HepG2 (cell line): Measurements from ENCODE around the gene MRPL39. TPM values are rescaled to one million over a fixed set of nuclear protein-coding genes. Genes with fewer than 3 reads are reported as not detected.
A peak's percentile ranks its signal among the peaks of the same experiment; 100 is the strongest.

ENCODE experiments used
- ATAC-seq: fragments of 200-7000 bp; cut with Tn5 transposase; 3 replicates; pipeline ENCODE4 v1.9.1; 2020; ENCODE audit warnings: mild to moderate bottlenecking, moderate library complexity
- BruUV-seq: library from RNA; stranded (reverse); fragments of 400-500 nt; replicated peaks from 2 replicates; lab custom pipeline; 2021; lab: Mats Ljungman, UMichigan
- CTCF ChIA-PET: fragments of 300-600 bp; formaldehyde crosslinking; extraction: SDS; loops from one replicate; lab custom pipeline; 2021; ENCODE audit warnings: low total read pairs, inconsistent platforms, low intra/inter-chr PET ratio; lab: Yijun Ruan, JAX
- POLR2A ChIA-PET: fragments of 350-600 bp; sonication (Branson Sonifier 250); formaldehyde crosslinking; loops from one replicate; lab custom pipeline; 2020; ENCODE audit warnings: antibody characterized with exemption, inconsistent platforms; lab: Yijun Ruan, JAX
- DNase-seq: peaks from one replicate; pipeline ENCODE4 v3.0.0-alpha.2; 2015; ENCODE audit warnings: low spot score
- FAIRE-seq: peaks from 3 replicates; lab custom pipeline; 2011; peaks lifted over from hg19 to GRCh38; lab: Jason Lieb, UNC
- H2AFZ ChIP-seq: one replicate; pipeline ENCODE4 v1.6.1; 2011; ENCODE audit warnings: low read length, inconsistent platforms
- H3K27ac ChIP-seq: fragments of 300-600 bp; 3 replicates; pipeline ENCODE4 v1.8.0; 2011; ENCODE audit warnings: mixed run types, mild to moderate bottlenecking, mixed read lengths, low read length, inconsistent platforms; ENCODE audit not compliant: insufficient read depth; ENCODE audit errors: extremely low read length
- H3K27me3 ChIP-seq, 2 experiments: fragments of 200-600 bp in 1 of 2; 2 replicates in 1 of 2; 3 replicates in 1 of 2; pipeline versions ENCODE4 v1.6.0 to v1.8.0; 2011; ENCODE audit warnings: low read length in 2 of 2, mild to moderate bottlenecking in 2 of 2, moderate library complexity in 2 of 2, inconsistent platforms in 1 of 2; ENCODE audit not compliant: insufficient read depth in 2 of 2, control insufficient read depth in 1 of 2
- H3K36me3 ChIP-seq, 2 experiments: fragments of 200-600 bp in 1 of 2; replicated peaks in 1 of 2; 2 replicates in 1 of 2; 3 replicates in 1 of 2; pipeline versions ENCODE4 v1.5.1 to v1.8.0; 2011; ENCODE audit warnings: low read length in 2 of 2, inconsistent platforms in 1 of 2; ENCODE audit not compliant: insufficient read depth in 2 of 2, control insufficient read depth in 1 of 2
- H3K4me1 ChIP-seq: 2 replicates; pipeline ENCODE4 v1.5.1; 2012; ENCODE audit warnings: low read length, inconsistent platforms; ENCODE audit not compliant: insufficient read depth
- H3K4me2 ChIP-seq: 2 replicates; pipeline ENCODE4 v1.6.0; 2011; ENCODE audit warnings: low read depth, low read length, inconsistent platforms
- H3K4me3 ChIP-seq, 3 experiments: fragments of 200-600 bp in 1 of 3; sonication (generic), shearing (Covaris generic) in 1 of 3; replicated peaks in 1 of 3; 2 replicates each; pipeline ENCODE4 v1.5.1; 2011 to 2016; ENCODE audit warnings: low read length in 3 of 3, inconsistent platforms in 2 of 3, low read depth in 2 of 3, mild to moderate bottlenecking in 2 of 3, control low read depth in 1 of 3, mixed read lengths in 1 of 3; ENCODE audit not compliant: insufficient read depth in 1 of 3
- H3K79me2 ChIP-seq: one replicate; pipeline ENCODE4 v1.6.1; 2011; ENCODE audit warnings: low read length, inconsistent platforms; ENCODE audit not compliant: insufficient read depth
- H3K9ac ChIP-seq: 2 replicates; pipeline ENCODE4 v1.6.0; 2011; ENCODE audit warnings: mild to moderate bottlenecking, low read depth, low read length, inconsistent platforms; ENCODE audit not compliant: insufficient read depth
- H3K9me3 ChIP-seq: 2 replicates; pipeline ENCODE4 v1.5.1; 2012; ENCODE audit warnings: mild to moderate bottlenecking, low read length
- H4K20me1 ChIP-seq: 2 replicates; pipeline ENCODE4 v1.6.0; 2011; ENCODE audit warnings: inconsistent platforms, mild to moderate bottlenecking, low read length, moderate library complexity; ENCODE audit not compliant: insufficient read depth
- BRCA1 ChIP-seq: sonication (generic); formaldehyde crosslinking; IDR thresholded peaks from 2 replicates; pipeline ENCODE4 v1.4.0; 2020; ENCODE audit warnings: missing genetic modification reagents
- FIP1L1 ChIP-seq: fragments of 200-400 bp; formaldehyde crosslinking; IDR thresholded peaks from 2 replicates; pipeline ENCODE4 v1.6.1; 2018; ENCODE audit warnings: low read depth, mild to moderate bottlenecking, low read length, moderate library complexity, borderline replicate concordance; ENCODE audit not compliant: insufficient read depth
- SP5 ChIP-seq: IDR thresholded peaks from 2 replicates; pipeline ENCODE4 v1.6.1; 2016; ENCODE audit warnings: low read depth, borderline replicate concordance
- SRSF9 ChIP-seq: fragments of 200-400 bp; formaldehyde crosslinking; IDR thresholded peaks from 2 replicates; pipeline ENCODE4 v1.6.1; 2018; ENCODE audit warnings: borderline replicate concordance, mild to moderate bottlenecking, low read depth, low read length; ENCODE audit not compliant: insufficient read depth, poor library complexity, severe bottlenecking
- TP53 ChIP-seq: sonication (generic); formaldehyde crosslinking; conservative IDR thresholded peaks from 2 replicates; pipeline ENCODE4 v1.4.0; 2020; ENCODE audit warnings: missing genetic modification reagents
- ZNF230 ChIP-seq: sonication (generic); formaldehyde crosslinking; IDR thresholded peaks from 2 replicates; pipeline ENCODE4 v1.4.0; 2020; ENCODE audit warnings: mild to moderate bottlenecking, missing genetic modification reagents
- ZNF317 ChIP-seq: sonication (generic); formaldehyde crosslinking; IDR thresholded peaks from 2 replicates; pipeline ENCODE4 v1.5.0; 2020; ENCODE audit warnings: mild to moderate bottlenecking, missing genetic modification reagents
- ZNF350 ChIP-seq: sonication (generic); formaldehyde crosslinking; IDR thresholded peaks from 2 replicates; pipeline ENCODE4 v1.4.0; 2020; ENCODE audit warnings: mild to moderate bottlenecking, low read depth, missing genetic modification reagents, borderline replicate concordance
- WGBS: methylation state at CpG from one replicate; pipeline ENCODE4 v1.1.6; 2017; ENCODE audit warnings: low lambda C conversion rate; 5-methylcytosine and 5-hydroxymethylcytosine counted together
- in situ Hi-C: cut with HindIII; loops from 2 replicates; pipeline ENCODE4 v1.10.0; 2017; ENCODE audit warnings: low pct_unique_long_range_greater_than_20kb; ENCODE audit not compliant: extremely low pct_ligation_motif_present
- intact Hi-C: fragments of 100-400 bp; cut with micrococcal nuclease; formaldehyde crosslinking; loops from one replicate; pipeline ENCODE4 v1.10.0; 2022; ENCODE audit not compliant: unreplicated experiment
- polyA plus RNA-seq, 8 experiments: library from polyadenylated mRNA; depleted of rRNA in 3 of 8; stranded (reverse) in 7 of 8; unstranded in 1 of 8; fragments of >200 nt; fragmentation: Illumina TruSeq in 4 of 8; extraction: Trizol in 4 of 8; gene quantifications; 2 replicates each; pipeline versions ENCODE4 v1.2.1 to v1.2.3, GENCODE V29; 2011 to 2016; ENCODE audit warnings: low read depth in 4 of 8, missing spikeins in 1 of 8, mixed read lengths in 1 of 8; ENCODE audit not compliant: insufficient read depth in 1 of 8
- total RNA-seq, 5 experiments: library from RNA; depleted of rRNA; stranded (reverse); fragments of >200 nt; fragmentation: Illumina TruSeq; extraction: Trizol; gene quantifications; 2 replicates each; pipeline ENCODE4 v1.2.3, GENCODE V29; 2016; ENCODE audit warnings: low read depth in 1 of 5
- TF ChIP-seq, protein P1 (sequence below): sonication (generic); formaldehyde crosslinking; IDR thresholded peaks from 2 replicates; pipeline ENCODE4 v1.4.0; 2020; ENCODE audit warnings: missing genetic modification reagents
- TF ChIP-seq, protein P2 (sequence below): sonication (generic); formaldehyde crosslinking; IDR thresholded peaks from 2 replicates; pipeline ENCODE4 v1.5.0; 2020; ENCODE audit warnings: missing genetic modification reagents

Gene MRPL39
- total and polyA plus RNA-seq, 2 of the 13 experiments (the other 11 are each of a cell fraction or from before 2014, with no cell fraction given), result 29.1 to 91.2 TPM

DNA sequence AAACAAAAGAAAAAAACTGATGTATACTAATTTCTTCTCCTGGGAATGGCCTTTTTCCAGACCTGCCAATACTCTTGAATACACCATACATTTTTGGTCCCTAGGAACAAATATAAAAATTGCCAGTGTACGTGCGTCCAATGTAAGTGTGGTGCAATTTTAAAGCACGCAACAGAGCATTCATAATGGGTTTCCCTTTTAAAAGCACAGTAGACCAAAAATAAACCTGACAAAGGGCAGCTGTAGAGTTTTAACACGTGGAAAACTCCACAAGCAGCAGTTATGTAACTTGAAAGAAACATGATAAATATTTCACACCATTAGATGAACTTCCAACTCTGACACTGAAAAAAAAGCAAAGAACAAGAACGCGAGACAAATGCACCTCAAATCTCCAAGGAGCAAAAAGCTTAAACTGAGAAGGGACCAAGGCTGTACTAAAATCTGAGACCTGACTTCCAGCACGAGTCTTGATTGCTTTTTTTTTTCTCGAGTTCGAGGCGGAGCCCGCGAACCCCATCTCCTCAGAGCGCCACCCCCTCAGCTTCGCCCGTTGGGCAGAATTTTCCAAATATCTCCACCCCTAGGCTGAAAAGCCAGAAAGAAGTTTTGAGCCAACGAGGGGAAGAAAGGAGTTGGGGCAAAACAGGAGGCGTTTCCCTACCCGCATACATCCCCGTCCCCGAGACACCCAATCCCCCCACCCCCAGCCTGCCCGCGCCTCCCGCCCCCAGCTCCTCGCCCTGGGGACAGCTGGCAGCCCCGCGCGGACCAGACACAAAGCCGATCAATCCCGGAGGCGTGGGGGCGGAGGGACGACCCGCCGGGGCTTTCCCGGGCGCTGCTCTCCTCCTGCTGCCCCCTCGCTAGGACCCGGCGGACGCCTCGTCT is 31.6 kb upstream of the MRPL39 start, which contains the start of gene JAM2:
TSS of gene JAM2 (plus strand) at position 599 of the 891 bp plus-strand sequence. CDS start 564 bp downstream, outside the sequence.
- in situ Hi-C loops (no loop called here), intact Hi-C loops (loop anchor here (1.0 kb wide), 1 partner anchor 31 kb away; no protein-coding TSS in a partner anchor)
- Histone ChIP-seq H3K27ac (no peak within 1 kb of the TSS), H3K79me2 (no peaks in the 10 kb centered on the region), H3K9me3 (no peaks in the 10 kb centered on the region), H3K4me2 (peak within 1 kb of the TSS; percentile 66), H3K36me3 (no peaks in the 10 kb centered on the region), H3K27me3 (peaks cover 0 to 33% of the 10 kb centered on the region in 2 experiments; a peak in 2 of 5 replicates), H4K20me1 (no peaks in the 10 kb centered on the region), H3K4me1 (peaks cover 8% of the 10 kb centered on the region; the same call in 1 of the 2 replicates), H2AFZ (no peak within 1 kb of the TSS), H3K4me3 (peak within 1 kb of the TSS; percentile 50 to 71 (median 54); a peak in 5 of 6 replicates), H3K9ac (no peak within 1 kb of the TSS)
- TF ChIP-seq FIP1L1, result no peak
- no peak for TF ChIP-seq BRCA1 (CRISPR knock-in tag)
- TF ChIP-seq, protein P1, sequence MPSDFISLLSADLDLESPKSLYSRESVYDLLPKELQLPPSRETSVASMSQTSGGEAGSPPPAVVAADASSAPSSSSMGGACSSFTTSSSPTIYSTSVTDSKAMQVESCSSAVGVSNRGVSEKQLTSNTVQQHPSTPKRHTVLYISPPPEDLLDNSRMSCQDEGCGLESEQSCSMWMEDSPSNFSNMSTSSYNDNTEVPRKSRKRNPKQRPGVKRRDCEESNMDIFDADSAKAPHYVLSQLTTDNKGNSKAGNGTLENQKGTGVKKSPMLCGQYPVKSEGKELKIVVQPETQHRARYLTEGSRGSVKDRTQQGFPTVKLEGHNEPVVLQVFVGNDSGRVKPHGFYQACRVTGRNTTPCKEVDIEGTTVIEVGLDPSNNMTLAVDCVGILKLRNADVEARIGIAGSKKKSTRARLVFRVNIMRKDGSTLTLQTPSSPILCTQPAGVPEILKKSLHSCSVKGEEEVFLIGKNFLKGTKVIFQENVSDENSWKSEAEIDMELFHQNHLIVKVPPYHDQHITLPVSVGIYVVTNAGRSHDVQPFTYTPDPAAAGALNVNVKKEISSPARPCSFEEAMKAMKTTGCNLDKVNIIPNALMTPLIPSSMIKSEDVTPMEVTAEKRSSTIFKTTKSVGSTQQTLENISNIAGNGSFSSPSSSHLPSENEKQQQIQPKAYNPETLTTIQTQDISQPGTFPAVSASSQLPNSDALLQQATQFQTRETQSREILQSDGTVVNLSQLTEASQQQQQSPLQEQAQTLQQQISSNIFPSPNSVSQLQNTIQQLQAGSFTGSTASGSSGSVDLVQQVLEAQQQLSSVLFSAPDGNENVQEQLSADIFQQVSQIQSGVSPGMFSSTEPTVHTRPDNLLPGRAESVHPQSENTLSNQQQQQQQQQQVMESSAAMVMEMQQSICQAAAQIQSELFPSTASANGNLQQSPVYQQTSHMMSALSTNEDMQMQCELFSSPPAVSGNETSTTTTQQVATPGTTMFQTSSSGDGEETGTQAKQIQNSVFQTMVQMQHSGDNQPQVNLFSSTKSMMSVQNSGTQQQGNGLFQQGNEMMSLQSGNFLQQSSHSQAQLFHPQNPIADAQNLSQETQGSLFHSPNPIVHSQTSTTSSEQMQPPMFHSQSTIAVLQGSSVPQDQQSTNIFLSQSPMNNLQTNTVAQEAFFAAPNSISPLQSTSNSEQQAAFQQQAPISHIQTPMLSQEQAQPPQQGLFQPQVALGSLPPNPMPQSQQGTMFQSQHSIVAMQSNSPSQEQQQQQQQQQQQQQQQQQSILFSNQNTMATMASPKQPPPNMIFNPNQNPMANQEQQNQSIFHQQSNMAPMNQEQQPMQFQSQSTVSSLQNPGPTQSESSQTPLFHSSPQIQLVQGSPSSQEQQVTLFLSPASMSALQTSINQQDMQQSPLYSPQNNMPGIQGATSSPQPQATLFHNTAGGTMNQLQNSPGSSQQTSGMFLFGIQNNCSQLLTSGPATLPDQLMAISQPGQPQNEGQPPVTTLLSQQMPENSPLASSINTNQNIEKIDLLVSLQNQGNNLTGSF (CRISPR knock-in tag), result no peak
- TF ChIP-seq ZNF317 (CRISPR knock-in tag), result no peak
- no peak for TF ChIP-seq SP5 (CRISPR knock-in tag)
- TF ChIP-seq ZNF230 (CRISPR knock-in tag), result no peak
- TF ChIP-seq ZNF350 (CRISPR knock-in tag), result no peak
- no peak for TF ChIP-seq TP53 (CRISPR knock-in tag)
- TF ChIP-seq, protein P2, sequence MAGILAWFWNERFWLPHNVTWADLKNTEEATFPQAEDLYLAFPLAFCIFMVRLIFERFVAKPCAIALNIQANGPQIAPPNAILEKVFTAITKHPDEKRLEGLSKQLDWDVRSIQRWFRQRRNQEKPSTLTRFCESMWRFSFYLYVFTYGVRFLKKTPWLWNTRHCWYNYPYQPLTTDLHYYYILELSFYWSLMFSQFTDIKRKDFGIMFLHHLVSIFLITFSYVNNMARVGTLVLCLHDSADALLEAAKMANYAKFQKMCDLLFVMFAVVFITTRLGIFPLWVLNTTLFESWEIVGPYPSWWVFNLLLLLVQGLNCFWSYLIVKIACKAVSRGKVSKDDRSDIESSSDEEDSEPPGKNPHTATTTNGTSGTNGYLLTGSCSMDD (CRISPR knock-in tag), result no peak
- no peak for TF ChIP-seq SRSF9
- FAIRE-seq, result no peak
- ChIA-PET CTCF (interaction anchor here (1.6 kb wide), 1 partner anchor 31 kb away, joined by 4 read pairs; no protein-coding TSS in a partner anchor), POLR2A (no interaction called here)
- ATAC-seq, result peak; percentile 82
- DNase-seq, result no peak
- WGBS, result 6% methylated on average over 20 of the region's 41 CpGs
- no TSS peak for BruUV-seq
